ENCODE results near the gene CST1.

The CST1 gene

GRCh38 chr20:23702021-23702420 is 48.7 kb downstream of the CST1 start:
- DNase-seq (ENCODE audit: low read depth), result no peak

GRCh38 chr20:23700931-23701330 is 49.8 kb downstream of the CST1 start:
- DNase-seq (ENCODE audit: low read depth), result no peak

- DNase-seq (ENCODE audit: low read depth), result no peak
Observed at GRCh38 chr20:23697947-23698346, 52.8 kb downstream of the CST1 start.

Data from stromal cell of bone marrow (primary cell).